Activated CD8-positive, alpha-beta memory T cell treated with anti-CD3 and anti-CD28 coated beads, Interleukin-2, amount 50 U/mL, for 48 hours (primary cell): ENCODE measurements around the gene ZNF532.
"Not testable (repeated sequence)": the region's sequence is repeated elsewhere in the genome, so short reads cannot be mapped to it uniquely, and the experiment has no call there.

Source experiments
- DNase-seq: peaks from one replicate; pipeline ENCODE4 v3.0.0-alpha.2; 2020

Gene ZNF532

DNA sequence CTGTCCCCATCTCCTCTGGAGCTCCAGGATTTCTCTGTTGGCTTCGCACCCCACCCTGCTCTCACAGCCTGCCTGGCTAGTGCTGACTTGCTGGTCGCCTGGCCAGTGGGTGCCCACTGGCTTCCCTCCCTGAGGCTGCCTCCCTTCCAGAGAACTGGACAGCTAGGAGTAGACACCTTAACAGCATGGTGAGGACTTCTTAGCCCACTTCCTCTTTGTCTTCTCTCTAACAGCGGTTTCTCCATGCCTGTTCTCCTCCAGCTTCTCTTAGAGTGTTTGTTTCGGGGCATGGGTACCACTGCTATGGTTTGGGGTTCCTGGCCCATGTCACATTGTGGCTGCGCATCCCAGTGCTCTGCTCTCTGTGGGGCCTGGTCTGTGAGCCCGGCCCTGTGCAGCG lies 37.1 kb downstream of the ZNF532 start:
- DNase-seq, result no peak

DNA sequence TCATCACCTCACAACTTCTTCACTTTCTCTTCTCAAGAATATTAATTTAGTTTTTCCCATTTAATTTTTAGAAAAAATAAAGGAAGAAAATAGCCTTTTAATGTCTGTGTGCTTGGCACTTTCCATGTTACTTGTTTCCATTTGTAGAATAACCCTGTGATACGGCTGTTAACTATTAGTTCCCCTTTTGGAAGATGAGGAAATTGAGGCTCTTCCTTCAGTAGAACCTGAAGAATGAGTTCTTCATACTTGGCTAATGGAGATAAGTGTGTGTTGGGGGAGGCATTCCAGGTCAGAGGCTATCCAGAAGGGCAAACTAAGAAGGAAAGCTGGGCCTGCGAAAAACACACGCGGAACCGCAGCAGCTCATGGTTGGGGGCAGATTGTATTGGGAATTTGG lies 38.3 kb downstream of the ZNF532 start:
- DNase-seq, result no peak

DNA sequence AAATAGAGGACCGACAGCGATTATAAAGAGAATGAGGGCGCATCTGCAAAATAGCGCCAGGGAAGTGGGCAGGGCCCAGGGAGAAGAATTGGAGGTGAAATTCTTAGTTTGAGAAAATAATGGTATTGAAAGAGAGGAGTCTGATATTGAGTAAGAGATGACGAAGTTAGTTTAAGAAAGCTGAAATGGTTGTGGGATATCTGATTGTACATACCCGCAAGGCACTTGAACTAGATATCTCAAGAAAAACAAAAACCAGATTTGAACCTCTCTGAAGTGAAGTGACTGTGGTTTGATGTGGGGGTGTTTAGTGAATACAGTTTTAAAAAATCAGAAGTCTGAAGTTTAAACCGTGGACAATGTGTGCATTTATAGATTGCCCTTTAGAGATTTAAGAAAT lies 38.9 kb downstream of the ZNF532 start:
- DNase-seq, result no peak

- DNase-seq, result no peak
Observed at GRCh38 chr18:58905777-58906428, 41.2 kb downstream of the ZNF532 start.

- no peak for DNase-seq
Observed at GRCh38 chr18:58908006-58908405, 43.3 kb downstream of the ZNF532 start.

DNA sequence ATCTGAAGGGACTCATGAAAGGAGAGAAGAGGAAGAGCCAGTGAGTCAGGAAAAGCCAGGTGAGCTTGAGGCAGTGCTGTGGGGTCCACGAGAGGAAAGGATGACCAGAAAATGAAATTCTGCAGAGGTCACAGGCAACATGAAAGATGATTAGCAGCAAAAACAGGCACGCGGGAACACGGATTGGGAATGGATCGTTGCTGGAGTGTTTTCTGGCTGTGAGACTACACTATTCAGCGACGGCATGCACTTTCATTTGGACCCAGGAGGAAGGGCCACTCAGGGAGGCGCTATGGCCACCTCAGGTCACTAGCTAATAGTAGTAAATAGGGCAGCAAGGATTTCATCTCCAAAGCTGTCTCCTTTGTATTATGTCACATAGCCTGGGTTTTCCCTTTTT lies 44.8 kb downstream of the ZNF532 start:
- DNase-seq, result no peak

- no peak for DNase-seq
Observed at GRCh38 chr18:58911241-58911640, 46.6 kb downstream of the ZNF532 start.

GRCh38 chr18:58911766-58912165 lies 47.1 kb downstream of the ZNF532 start:
- DNase-seq, result no peak

DNA sequence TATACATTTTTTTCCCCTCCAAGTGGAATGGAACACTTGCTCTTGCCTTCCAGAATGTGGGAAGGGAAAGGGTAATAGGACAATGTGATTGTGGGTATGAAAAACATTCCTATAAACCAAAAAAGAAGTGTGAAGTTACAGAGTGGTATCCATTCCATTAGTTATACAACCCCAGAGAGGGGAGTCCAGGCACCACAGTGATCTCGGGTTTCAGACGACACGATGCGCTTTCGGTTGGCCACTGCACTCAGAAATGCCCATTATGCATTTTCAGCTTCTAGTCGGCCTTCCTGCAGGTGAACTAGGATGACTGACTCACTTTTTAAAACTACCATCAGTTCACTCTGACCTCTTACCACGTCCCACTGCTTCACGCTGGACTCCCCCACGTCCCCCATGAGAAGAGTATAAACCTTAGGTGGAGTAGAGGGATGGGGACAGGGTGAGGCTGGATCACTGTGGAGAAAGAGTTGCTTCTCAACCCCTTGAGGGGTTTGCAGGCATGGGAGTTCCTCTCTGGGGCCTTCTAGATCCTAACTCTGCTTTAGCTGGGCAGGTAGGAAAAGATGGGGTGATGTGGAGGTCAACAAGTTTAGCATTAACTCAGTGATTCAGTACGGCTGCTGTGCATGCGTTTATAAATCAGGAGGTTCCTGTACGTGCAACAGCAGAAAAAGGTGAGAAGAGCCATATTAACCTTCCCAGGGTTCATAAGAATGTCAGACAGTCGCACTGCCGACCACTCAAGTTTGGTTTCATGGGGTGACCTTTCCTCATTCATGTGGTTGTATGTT lies 50.5 kb downstream of the ZNF532 start:
- DNase-seq, result no peak

GRCh38 chr18:58915995-58916394 lies 51.3 kb downstream of the ZNF532 start:
- DNase-seq, result no peak

GRCh38 chr18:58919934-58920333 lies 55.3 kb downstream of the ZNF532 start:
- DNase-seq, result not testable (repeated sequence)

DNA sequence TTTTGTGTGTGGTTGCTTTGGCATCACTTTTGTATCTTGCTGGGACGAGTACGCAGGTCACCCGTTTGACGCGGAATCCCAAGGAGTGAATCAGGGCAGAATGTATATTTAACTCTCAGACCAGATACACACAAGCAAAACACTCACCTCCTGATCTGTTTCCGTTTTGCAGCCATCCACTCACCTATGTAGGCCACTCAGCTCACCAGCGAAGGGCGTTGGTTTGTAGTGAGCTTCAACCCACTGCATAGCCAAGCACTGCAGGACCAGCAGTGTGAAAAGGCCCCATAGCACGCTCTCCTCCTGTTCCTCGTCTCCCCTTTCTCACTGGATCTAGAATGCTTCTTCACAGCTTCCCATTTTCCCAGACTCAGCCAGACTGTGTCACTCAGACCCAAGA lies 58.3 kb downstream of the ZNF532 start:
- no peak for DNase-seq

DNA sequence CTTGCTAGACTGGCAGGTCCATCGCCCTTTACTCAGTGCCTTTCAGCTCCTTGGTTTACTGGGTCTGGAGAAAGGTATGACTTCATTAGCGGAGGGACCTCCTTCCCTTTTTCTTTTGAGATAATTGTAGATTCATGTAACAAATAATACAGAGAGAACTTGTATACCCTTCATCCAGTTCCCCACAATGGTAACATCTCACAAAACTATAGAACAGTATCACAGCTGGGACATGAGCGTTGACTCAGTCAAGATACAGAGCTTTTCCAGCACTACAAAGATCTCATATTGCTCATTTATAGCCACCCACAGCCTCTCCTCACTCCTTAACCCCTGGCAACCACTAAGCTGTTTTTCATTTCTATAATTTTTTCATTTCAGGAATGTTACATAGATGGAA lies 59.8 kb downstream of the ZNF532 start:
- no peak for DNase-seq

DNA sequence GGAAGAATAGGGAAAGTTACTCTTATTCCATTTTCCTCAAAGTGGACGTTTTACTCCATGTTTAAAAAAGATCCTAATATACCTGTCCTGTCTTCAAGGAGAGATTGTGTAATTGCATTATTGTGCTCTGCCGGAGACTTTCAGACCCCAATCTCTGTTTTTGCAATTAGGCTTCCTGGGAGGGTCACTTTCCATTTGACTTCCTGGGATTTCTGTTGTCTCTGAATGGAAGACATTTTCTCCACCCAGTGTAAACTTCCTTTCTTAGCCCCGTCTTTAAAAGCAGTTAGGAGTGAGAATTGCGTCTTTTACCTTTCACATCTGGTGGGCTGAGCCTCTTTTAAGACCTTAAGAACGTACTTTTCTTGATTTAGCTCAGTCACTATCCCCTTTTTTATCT lies 63.0 kb downstream of the ZNF532 start:
- DNase-seq, result no peak

DNA sequence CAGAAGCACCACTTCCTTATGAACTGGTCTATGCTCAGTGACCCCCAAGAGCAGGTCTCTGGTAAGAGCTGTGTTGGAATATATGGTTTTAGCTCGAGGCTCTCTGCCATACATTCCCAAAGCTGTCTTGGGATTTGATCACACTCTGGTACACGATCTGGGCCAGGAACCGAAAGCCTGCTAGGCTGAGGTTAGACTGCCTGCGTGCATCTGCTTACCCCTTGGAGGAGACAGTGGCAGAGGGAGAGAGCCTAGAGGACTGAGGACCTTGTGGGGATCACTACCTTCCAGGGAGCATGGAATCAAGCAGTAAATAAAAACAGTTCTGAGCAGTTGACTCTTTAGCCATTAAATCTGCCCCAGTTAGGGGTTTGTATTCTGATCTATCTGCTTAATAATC lies 63.7 kb downstream of the ZNF532 start:
- no peak for DNase-seq

- no peak for DNase-seq
Observed at GRCh38 chr18:58929206-58929605, 64.5 kb downstream of the ZNF532 start.

DNA sequence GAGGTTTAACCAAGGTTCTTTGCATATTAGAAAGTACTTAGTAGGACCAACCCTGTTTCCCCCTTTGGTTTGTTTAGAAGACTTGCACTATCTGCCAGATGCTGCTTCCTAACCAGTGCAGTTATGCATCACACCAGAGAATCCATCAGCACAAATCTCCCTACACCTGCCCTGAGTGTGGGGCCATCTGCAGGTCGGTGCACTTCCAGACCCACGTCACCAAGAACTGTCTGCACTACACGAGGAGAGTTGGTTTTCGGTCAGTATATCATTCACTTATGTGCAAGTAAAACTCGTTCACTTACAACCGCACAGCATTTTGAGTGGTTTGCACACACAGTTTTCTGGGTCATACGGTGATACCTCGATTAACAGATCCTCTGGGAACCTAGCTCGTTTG lies 69.7 kb downstream of the ZNF532 start:
- no peak for DNase-seq

- no peak for DNase-seq
Observed at GRCh38 chr18:58934933-58935577, 70.4 kb downstream of the ZNF532 start.

DNA sequence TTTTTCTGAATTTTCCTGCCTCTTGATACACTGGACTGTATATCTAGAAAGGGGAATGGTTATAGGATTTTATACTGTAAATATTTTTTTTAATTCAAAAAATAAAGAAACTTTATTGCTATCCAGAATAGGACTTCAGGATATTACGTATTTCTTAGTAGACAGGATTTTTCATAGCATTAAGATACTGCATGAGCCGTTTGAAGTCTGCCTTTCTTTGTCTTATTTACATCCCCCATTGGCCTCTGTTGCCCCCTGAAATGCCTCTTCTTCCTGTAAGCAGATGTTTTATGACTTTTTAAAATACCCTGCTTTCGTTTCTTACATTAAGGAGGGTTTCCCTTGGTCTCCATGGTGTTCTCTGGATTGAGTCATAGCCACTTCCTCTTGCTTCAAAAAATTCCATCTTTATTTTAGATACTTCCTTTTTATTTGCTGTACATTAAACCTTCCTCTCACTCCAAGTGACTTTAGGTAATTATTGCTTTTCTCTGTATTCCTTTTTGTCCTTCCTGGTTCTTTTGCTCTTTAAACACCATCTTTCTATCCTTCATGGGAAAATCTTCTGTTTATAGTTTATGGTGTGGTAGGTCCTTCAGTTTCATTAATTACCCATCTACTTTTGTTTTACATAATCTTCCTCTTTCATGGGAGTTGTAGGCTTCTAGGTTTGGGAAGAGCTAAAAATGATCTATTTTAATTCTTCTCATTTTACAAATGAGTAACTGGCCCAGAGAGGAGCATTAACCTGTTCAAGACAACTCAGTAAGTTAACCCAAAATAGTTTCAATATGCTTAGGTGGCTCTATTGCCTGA lies 72.6 kb downstream of the ZNF532 start:
- DNase-seq, result no peak

- DNase-seq, result no peak
Observed at GRCh38 chr18:58937887-58938267, 73.2 kb downstream of the ZNF532 start.

DNA sequence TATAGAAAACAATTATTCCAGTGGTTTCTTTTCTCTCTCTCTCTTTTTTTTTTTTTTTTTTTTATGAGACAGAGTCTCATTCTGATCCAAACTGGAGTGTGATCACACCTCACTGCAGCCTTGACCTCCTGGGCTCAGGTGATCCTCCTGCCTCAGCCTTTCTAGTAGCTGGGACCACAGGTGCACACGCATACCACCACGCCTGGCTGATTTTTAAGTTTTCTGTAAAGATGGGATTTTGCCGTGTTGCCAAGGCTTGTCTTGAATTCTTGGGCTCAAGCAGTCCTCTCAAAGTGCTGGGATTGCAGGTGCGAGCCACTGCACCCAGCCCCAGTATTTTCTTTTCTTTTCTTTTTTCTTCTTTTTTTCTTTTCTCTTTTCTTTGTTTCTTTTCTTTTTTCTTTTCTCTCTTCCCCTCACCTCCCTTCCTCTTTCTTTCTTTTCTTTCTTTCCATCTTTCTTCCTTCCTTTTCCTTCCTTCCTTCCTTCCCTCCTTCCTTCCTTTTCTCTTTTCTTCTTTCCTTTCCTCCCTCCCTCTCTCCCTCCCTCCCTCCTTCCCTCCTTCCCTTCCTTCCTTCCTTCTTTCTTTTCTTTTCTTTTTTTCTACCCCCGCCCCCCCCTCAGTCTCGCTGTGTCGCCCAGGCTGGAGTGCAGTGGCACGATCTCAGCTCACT lies 76.9 kb downstream of the ZNF532 start:
- DNase-seq, result no peak

- DNase-seq, result no peak
Observed at GRCh38 chr18:58943896-58944295, 79.2 kb downstream of the ZNF532 start.
